ENCODE results near the gene TECPR1. TPM values are rescaled to one million over a fixed set of nuclear protein-coding genes. Genes with fewer than 3 reads are reported as not detected.

The TECPR1 gene
- total RNA-seq, 2 experiments from 2014 or later, result 25.6 to 25.7 TPM

DNA sequence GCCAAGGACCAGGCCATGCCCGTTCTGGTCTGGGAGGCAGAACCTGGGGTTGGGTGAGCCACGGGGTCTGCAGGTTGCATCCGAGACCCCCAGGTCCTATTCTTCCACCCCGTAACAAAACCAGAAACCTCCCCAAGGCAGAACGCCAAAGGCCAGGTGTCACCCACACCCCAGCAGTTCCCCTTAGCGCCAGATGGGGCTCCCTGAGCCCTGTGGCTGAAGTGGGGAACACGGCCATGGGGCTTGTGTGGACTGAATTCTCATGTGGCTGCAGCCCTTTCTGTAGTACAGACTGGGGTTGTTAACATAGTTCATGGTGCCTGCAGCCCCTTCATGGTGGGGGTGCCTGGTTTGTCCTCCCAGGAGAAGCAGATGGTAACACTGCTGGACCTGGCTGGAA lies 39.7 kb upstream of the TECPR1 start:
- intact Hi-C loops (cut with micrococcal nuclease), result no loop called here
- Mint-ChIP-seq H3K4me1 (ENCODE audit: low read depth) (peaks cover 1% of the 10 kb centered on the region), H3K4me3 (no peak overlapping the region), H3K36me3 (ENCODE audit: low read depth) (peaks cover 2% of the 10 kb centered on the region), H3K27ac (no peak overlapping the region), H3K27me3 (no peaks in the 10 kb centered on the region), H3K9me3 (no peaks in the 10 kb centered on the region)
- ChIA-PET CTCF (no interaction called here), POLR2A (no interaction called here)
- no peak for ATAC-seq
- DNase-seq, result no peak
- TF ChIP-seq, protein P1, sequence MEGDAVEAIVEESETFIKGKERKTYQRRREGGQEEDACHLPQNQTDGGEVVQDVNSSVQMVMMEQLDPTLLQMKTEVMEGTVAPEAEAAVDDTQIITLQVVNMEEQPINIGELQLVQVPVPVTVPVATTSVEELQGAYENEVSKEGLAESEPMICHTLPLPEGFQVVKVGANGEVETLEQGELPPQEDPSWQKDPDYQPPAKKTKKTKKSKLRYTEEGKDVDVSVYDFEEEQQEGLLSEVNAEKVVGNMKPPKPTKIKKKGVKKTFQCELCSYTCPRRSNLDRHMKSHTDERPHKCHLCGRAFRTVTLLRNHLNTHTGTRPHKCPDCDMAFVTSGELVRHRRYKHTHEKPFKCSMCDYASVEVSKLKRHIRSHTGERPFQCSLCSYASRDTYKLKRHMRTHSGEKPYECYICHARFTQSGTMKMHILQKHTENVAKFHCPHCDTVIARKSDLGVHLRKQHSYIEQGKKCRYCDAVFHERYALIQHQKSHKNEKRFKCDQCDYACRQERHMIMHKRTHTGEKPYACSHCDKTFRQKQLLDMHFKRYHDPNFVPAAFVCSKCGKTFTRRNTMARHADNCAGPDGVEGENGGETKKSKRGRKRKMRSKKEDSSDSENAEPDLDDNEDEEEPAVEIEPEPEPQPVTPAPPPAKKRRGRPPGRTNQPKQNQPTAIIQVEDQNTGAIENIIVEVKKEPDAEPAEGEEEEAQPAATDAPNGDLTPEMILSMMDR (IDR thresholded peaks at IDR 0.05), result no peak

DNA sequence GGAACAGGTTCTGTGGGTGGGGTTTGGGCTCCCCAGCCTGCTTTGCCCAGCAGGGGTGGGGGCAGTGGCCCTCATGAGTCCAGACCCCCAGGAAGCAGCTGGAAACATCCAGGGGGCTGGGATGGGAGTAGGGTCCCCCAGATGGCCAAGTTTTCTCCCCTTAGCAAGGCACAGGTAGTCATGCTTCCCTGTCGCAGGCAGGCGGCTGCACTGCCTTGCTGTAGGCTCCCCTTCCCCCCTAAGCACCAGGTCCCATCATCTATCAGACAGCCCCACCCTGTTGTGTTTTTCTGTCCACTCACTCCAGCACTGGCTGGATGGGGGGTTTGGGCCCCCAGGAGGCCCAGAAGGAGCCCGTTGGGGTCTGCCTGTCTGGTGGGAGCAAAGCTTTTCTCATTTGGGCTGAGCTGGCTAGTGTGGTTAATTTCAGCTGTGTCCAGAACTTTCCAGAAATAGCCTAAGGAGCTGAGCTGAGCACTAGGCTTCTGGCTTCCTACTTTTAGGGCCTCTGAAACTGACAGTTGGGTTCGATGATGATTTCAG lies 37.4 kb upstream of the TECPR1 start:
- Mint-ChIP-seq H3K36me3 (ENCODE audit: low read depth) (peaks cover 2% of the 10 kb centered on the region), H3K4me1 (ENCODE audit: low read depth) (peaks cover 11% of the 10 kb centered on the region), H3K27ac (no peak overlapping the region), H3K4me3 (no peak overlapping the region), H3K27me3 (no peaks in the 10 kb centered on the region), H3K9me3 (no peaks in the 10 kb centered on the region)
- TF ChIP-seq, protein P1 (IDR thresholded peaks at IDR 0.05), result no peak
- intact Hi-C loops (cut with micrococcal nuclease), result no loop called here
- no peak for DNase-seq
- ChIA-PET CTCF (interaction anchor here (1.3 kb wide), 1 partner anchor 9 kb away, joined by 4 read pairs; no protein-coding TSS in a partner anchor), POLR2A (no interaction called here)
- ATAC-seq, result no peak

DNA sequence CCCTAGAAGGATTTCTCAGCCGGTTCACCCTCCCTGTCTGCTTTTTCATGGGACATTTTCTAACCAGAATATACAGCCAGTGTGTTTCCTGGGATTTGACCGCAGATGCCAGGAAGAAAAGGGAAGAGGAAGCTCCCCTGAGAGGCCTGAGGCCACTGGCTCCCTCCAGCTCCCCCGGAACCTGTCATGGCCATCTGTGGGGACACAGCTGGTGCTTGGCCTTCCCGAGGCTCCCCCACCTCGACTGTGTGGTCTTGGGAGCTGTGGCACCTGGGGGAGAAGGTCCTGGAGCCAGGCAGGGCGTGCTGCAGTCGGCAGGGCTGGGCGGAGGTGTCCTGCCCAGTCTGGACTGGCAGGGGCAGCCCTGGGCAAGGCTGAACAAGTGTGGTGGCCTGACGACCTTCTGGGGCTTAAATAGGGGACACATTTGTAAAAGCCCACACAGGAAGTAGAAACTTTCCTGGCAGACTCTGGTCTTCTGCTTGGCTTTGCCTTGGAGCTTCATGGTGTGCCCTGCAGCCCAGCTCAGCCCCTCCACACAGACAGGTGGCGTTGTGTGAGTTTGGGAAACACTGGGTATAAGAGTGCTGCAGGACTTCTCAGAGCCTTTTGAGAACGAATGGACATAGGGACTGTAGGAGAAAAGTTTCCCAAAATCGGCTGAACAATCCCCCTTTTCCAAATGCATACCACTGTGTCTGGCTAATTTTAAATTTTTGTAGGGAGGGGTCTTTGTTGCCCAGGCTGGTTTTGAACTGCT lies 36.2 kb upstream of the TECPR1 start:
- Mint-ChIP-seq H3K27me3 (no peaks in the 10 kb centered on the region), H3K36me3 (ENCODE audit: low read depth) (peaks cover 2% of the 10 kb centered on the region), H3K27ac (no peak overlapping the region), H3K4me3 (no peak overlapping the region), H3K4me1 (ENCODE audit: low read depth) (peaks cover 22% of the 10 kb centered on the region), H3K9me3 (no peaks in the 10 kb centered on the region)
- TF ChIP-seq, protein P1 (IDR thresholded peaks at IDR 0.05), result no peak
- ATAC-seq, result no peak
- POLR2A ChIA-PET, result no interaction called here
- CTCF ChIA-PET, result no interaction called here
- intact Hi-C loops (cut with micrococcal nuclease), result no loop called here
- DNase-seq, result no peak

DNA sequence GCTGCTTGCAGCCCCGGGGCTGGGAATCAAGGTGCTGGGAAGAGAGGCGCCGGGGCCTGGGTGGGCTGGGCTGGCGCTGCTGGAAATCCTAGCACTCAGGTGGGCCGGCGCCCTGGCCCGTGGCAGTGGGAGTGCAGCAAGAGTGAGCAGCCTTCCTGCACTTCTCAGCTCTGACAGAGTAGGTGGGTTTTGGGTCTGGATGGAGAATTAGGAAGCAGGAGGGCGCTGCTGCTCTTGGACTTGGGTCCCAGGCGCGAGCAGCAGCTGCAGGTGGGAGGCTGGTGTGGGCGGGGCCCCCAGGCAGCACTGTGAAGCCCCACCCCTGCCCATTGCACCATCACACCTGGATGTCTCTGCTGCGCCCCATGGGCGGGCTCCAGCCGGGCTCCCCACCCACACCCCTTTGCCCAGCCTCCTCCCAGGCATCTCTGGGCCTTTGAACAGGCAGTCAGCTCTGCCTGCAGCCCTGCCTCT lies 35.5 kb upstream of the TECPR1 start:
- Mint-ChIP-seq H3K9me3 (no peaks in the 10 kb centered on the region), H3K27ac (no peak overlapping the region), H3K4me1 (ENCODE audit: low read depth) (peaks cover 29% of the 10 kb centered on the region), H3K36me3 (ENCODE audit: low read depth) (peaks cover 8% of the 10 kb centered on the region), H3K27me3 (no peaks in the 10 kb centered on the region), H3K4me3 (no peak overlapping the region)
- POLR2A ChIA-PET, result no interaction called here
- TF ChIP-seq, protein P1 (IDR thresholded peaks at IDR 0.05), result no peak
- CTCF ChIA-PET, result no interaction called here
- DNase-seq, result no peak
- intact Hi-C loops (cut with micrococcal nuclease), result no loop called here
- no peak for ATAC-seq

DNA sequence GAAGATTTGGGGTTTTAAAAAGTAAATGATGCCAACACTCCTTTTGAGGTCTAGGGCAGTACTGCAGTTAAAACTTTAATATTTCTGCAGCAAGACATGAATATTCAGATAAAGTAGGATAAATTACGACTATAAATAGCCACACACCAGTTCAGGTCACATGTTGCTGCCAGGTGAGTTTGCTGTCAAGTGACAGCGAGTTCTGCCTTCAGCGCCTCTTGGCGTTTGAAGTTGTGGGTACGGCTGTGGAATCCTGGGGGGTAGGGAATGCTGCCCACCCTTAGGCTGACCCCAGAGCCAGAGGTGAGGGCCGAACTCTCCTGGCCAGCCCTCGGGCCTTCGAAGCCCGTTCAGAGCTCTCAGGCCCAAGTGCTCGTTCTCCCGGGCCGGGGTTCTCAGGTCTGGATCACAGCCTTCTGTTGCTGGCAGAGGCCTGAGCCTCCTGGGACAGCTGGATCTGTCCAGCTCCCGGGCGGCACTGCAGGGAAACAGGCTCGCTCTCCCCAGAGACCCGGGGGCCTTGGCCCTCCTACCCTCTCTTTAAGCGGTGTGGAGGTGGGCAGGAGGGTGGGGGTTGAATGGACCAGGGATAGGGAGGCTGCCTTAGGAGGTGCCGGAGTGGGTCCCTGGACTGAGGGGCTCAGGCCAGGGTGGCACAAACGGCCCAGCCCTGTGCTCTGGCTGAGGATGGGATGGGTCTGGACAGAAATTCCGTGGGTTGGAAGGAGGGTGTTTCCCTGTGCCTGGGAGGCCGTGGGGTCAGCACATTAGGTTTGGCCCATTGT lies 34.9 kb upstream of the TECPR1 start:
- TF ChIP-seq, protein P1 (IDR thresholded peaks at IDR 0.05), result no peak
- Mint-ChIP-seq H3K36me3 (ENCODE audit: low read depth) (peaks cover 8% of the 10 kb centered on the region), H3K4me3 (no peak overlapping the region), H3K27me3 (no peaks in the 10 kb centered on the region), H3K4me1 (ENCODE audit: low read depth) (peaks cover 30% of the 10 kb centered on the region), H3K27ac (no peak overlapping the region), H3K9me3 (no peaks in the 10 kb centered on the region)
- POLR2A ChIA-PET, result no interaction called here
- intact Hi-C loops (cut with micrococcal nuclease), result no loop called here
- no peak for ATAC-seq
- no peak for DNase-seq
- CTCF ChIA-PET, result no interaction called here
